Breast epithelium (tissue), 4 donors: Measurements from ENCODE around the gene OR11G2. TPM values are rescaled to one million over a fixed set of nuclear protein-coding genes. Genes with fewer than 3 reads are reported as not detected.
"Not testable (repeated sequence)": the region's sequence is repeated elsewhere in the genome, so short reads cannot be mapped to it uniquely, and the experiment has no call there.

Experiments used
- DNase-seq, 2 donors: peaks; one replicate each; pipeline ENCODE4 v3.0.0-alpha.2; 2019; ENCODE audit warnings: low spot score in 2 of 2
- H3K27ac ChIP-seq, 2 donors: fragments of 200-600 bp; sonication (generic) in 1 of 2; one replicate each; pipeline ENCODE4 v1.5.1; 2016 to 2019; ENCODE audit warnings: mild to moderate bottlenecking in 1 of 2
- H3K27me3 ChIP-seq, 2 donors: fragments of 200-600 bp; sonication (generic) in 1 of 2; one replicate each; pipeline versions ENCODE4 v1.5.1 to v1.6.0; 2017 to 2019; ENCODE audit warnings: control low read depth in 1 of 2, mild to moderate bottlenecking in 1 of 2
- H3K36me3 ChIP-seq: fragments of 200-600 bp; one replicate; pipeline ENCODE4 v1.5.1; 2019
- H3K4me1 ChIP-seq, 2 donors: fragments of 200-600 bp; sonication (generic); one replicate each; pipeline ENCODE4 v1.5.1; 2016 to 2019; ENCODE audit warnings: control low read depth in 1 of 2
- H3K4me3 ChIP-seq, 3 donors: fragments of 200-600 bp; sonication (generic); 1 replicate in 2 of 3; 2 replicates in 1 of 3; pipeline ENCODE4 v1.5.1; 2016 to 2019; ENCODE audit warnings: mild to moderate bottlenecking in 3 of 3, moderate library complexity in 2 of 3
- H3K9me3 ChIP-seq, 2 donors: fragments of 200-600 bp; sonication (generic) in 1 of 2; one replicate each; pipeline ENCODE4 v1.5.1; 2016 to 2019; ENCODE audit warnings: control low read depth in 1 of 2
- POLR2A ChIP-seq: fragments of 450-650 bp; IDR thresholded peaks from one replicate; pipeline ENCODE4 v1.6.1; 2016; ENCODE audit warnings: antibody characterized with exemption, mild to moderate bottlenecking, moderate library complexity
- POLR2AphosphoS5 ChIP-seq, 3 donors: sonication (generic); formaldehyde crosslinking; IDR thresholded peaks; one replicate each; pipeline ENCODE4 v1.6.1; 2017; ENCODE audit warnings: antibody characterized with exemption in 3 of 3
- intact Hi-C: fragments of 100-400 bp; cut with DNase I; formaldehyde crosslinking; loops from one replicate; pipeline ENCODE4 v1.15.1; 2023; ENCODE audit warnings: low total_unique reads
- total RNA-seq, 3 donors: library from RNA; depleted of rRNA; stranded (reverse); fragments of >200 nt; gene quantifications; one replicate each; pipeline ENCODE4 v1.1.0, GENCODE V29; 2016
- TF ChIP-seq, protein P1 (sequence below), 3 donors: fragments of 450-650 bp; IDR thresholded peaks; one replicate each; pipeline ENCODE4 v1.5.1; 2016 to 2017; ENCODE audit warnings: antibody characterized with exemption in 3 of 3, mild to moderate bottlenecking in 3 of 3, moderate library complexity in 3 of 3

Gene OR11G2
- total RNA-seq, 3 donors from 2014 or later = not detected

- peaks cover 0 to 4% of the 10 kb centered on the region in 2 donors for H3K27me3 ChIP-seq
- no peak for DNase-seq
- no peak overlapping the region for H3K4me3 ChIP-seq
- H3K4me1 ChIP-seq = no peaks in the 10 kb centered on the region
- H3K36me3 ChIP-seq = no peaks in the 10 kb centered on the region
- intact Hi-C loops = no loop called here
- H3K9me3 ChIP-seq = no peaks in the 10 kb centered on the region
- TF ChIP-seq, protein P1, sequence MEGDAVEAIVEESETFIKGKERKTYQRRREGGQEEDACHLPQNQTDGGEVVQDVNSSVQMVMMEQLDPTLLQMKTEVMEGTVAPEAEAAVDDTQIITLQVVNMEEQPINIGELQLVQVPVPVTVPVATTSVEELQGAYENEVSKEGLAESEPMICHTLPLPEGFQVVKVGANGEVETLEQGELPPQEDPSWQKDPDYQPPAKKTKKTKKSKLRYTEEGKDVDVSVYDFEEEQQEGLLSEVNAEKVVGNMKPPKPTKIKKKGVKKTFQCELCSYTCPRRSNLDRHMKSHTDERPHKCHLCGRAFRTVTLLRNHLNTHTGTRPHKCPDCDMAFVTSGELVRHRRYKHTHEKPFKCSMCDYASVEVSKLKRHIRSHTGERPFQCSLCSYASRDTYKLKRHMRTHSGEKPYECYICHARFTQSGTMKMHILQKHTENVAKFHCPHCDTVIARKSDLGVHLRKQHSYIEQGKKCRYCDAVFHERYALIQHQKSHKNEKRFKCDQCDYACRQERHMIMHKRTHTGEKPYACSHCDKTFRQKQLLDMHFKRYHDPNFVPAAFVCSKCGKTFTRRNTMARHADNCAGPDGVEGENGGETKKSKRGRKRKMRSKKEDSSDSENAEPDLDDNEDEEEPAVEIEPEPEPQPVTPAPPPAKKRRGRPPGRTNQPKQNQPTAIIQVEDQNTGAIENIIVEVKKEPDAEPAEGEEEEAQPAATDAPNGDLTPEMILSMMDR (IDR thresholded peaks at IDR 0.05) = no peak
- no peak for TF ChIP-seq POLR2A
- no peak for TF ChIP-seq POLR2AphosphoS5 (IDR thresholded peaks at IDR 0.05)
- H3K27ac ChIP-seq = no peak overlapping the region
Observed at GRCh38 chr14:20191396-20191795, 700 bp downstream of the OR11G2 start.

GRCh38 chr14:20194101-20194500 lies 3.4 kb downstream of the OR11G2 start:
- no peaks in the 10 kb centered on the region for H3K9me3 ChIP-seq
- intact Hi-C loops = no loop called here
- H3K27ac ChIP-seq = no peak overlapping the region
- no peak for DNase-seq
- peaks cover 0 to 4% of the 10 kb centered on the region in 2 donors for H3K27me3 ChIP-seq
- TF ChIP-seq, protein P1 (IDR thresholded peaks at IDR 0.05) = no peak
- TF ChIP-seq POLR2A (no peak), POLR2AphosphoS5 (IDR thresholded peaks at IDR 0.05) (no peak)
- H3K4me1 ChIP-seq = no peaks in the 10 kb centered on the region
- no peak overlapping the region for H3K4me3 ChIP-seq
- H3K36me3 ChIP-seq = no peaks in the 10 kb centered on the region

- DNase-seq, H3K4me3 ChIP-seq, H3K4me1 ChIP-seq, H3K27me3 ChIP-seq, H3K36me3 ChIP-seq, intact Hi-C loops, H3K9me3 ChIP-seq, H3K27ac ChIP-seq: not testable (repeated sequence)
Observed at GRCh38 chr14:20195170-20195569, 4.5 kb downstream of the OR11G2 start.

GRCh38 chr14:20195911-20196310 lies 5.2 kb downstream of the OR11G2 start:
- Histone ChIP-seq H3K4me1 (no peaks in the 10 kb centered on the region), H3K27ac (no peak overlapping the region), H3K4me3 (no peak overlapping the region), H3K9me3 (no peaks in the 10 kb centered on the region), H3K27me3 (peaks cover 0 to 4% of the 10 kb centered on the region in 2 donors), H3K36me3 (no peaks in the 10 kb centered on the region)
- TF ChIP-seq, protein P1 (IDR thresholded peaks at IDR 0.05) = no peak
- no peak for TF ChIP-seq POLR2A
- no peak for TF ChIP-seq POLR2AphosphoS5 (IDR thresholded peaks at IDR 0.05)
- no peak for DNase-seq
- intact Hi-C loops = no loop called here

DNA sequence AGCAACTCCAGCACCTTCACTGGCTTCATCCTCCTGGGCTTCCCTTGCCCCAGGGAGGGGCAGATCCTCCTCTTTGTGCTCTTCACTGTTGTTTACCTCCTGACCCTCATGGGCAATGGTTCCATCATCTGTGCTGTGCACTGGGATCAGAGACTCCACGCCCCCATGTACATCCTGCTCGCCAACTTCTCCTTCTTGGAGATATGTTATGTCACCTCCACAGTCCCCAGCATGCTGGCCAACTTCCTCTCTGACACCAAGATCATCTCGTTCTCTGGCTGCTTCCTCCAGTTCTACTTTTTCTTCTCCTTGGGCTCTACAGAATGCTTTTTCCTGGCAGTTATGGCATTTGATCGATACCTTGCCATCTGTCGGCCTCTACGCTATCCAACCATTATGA lies 6.8 kb downstream of the OR11G2 start:
- Histone ChIP-seq H3K9me3 (no peaks in the 10 kb centered on the region), H3K4me1 (no peaks in the 10 kb centered on the region), H3K27ac (no peak overlapping the region), H3K27me3 (peaks cover 0 to 4% of the 10 kb centered on the region in 2 donors), H3K4me3 (no peak overlapping the region), H3K36me3 (no peaks in the 10 kb centered on the region)
- no peak for TF ChIP-seq POLR2AphosphoS5 (IDR thresholded peaks at IDR 0.05)
- TF ChIP-seq, protein P1 (IDR thresholded peaks at IDR 0.05) = no peak
- no peak for TF ChIP-seq POLR2A
- no peak for DNase-seq
- intact Hi-C loops = no loop called here

DNA sequence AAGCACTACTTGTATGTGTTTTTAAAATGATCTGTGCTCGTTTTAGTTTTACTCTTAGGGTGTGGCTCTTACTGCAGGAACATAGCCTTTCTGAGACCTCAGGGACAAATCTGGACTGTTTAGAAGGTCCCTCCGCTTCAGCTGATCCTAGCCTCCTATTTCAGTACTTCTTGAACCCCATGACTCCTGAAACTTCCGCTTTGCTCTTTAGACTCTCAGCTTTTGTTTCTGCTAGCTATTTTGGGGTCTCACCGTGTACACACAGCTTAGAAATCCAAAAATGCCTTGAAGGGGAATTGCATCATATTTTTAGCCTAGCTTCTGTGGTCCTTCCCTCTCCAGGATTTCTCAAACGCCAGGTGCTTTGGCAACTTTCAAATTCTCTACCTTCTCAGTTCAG lies 8.3 kb downstream of the OR11G2 start:
- TF ChIP-seq POLR2A (no peak), POLR2AphosphoS5 (IDR thresholded peaks at IDR 0.05) (no peak)
- TF ChIP-seq, protein P1 (IDR thresholded peaks at IDR 0.05) = no peak
- Histone ChIP-seq H3K9me3 (no peaks in the 10 kb centered on the region), H3K4me3 (no peak overlapping the region), H3K4me1 (no peaks in the 10 kb centered on the region), H3K36me3 (no peaks in the 10 kb centered on the region), H3K27ac (no peak overlapping the region), H3K27me3 (peaks cover 0 to 4% of the 10 kb centered on the region in 2 donors)
- DNase-seq = no peak
- intact Hi-C loops = no loop called here
